NCI-H345 treated with DMSO at 0.1 percent for 48 hours (cell line): ENCODE results near the gene CARHSP1.
"Not testable (repeated sequence)": the region's sequence is repeated elsewhere in the genome, so short reads cannot be mapped to it uniquely, and the experiment has no call there.

Experiments used
- DNase-seq: peaks from one replicate; lab custom pipeline; 2025; ENCODE audit not compliant: unreplicated experiment; lab: John Stamatoyannopoulos, UW

The CARHSP1 gene

GRCh38 chr16:8855972-8856371 lies 12.8 kb downstream of the CARHSP1 start:
- DNase-seq: no peak

DNA sequence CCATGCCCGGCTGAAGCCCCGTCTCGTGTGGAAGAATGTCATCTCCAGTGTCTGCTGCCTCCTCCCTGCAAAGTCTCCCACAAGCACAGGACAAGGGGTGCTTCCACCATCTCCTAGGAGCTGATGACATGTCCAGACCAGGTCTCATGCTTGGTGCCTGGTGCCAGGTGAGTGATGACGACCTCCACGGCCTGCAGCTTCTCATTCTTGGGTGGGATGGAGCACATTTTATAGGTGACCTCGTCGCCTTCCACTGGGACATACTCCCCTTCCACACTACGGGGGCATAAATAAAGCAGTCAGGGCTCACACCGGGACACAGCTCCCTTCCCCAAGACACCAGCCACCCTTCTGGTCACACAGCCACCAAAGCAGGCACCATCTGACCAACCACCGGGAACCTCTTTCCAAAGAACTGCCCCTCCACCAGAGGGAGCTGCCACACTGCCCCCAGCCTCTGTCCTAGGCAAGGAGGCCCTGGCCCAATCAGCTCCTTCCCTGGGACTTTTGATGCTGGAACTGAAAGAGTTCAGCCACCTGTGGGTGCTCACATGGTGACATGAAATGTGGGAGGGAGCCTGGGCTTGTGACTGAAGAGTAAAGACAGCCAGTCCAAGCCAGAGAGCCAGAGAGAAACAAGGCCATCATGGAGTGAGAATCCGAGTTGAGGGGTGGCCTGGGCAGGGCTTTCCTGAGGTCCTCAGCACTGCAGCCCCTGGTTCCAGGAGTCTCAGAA lies 13.6 kb downstream of the CARHSP1 start:
- DNase-seq: no peak

GRCh38 chr16:8854298-8854948 lies 14.4 kb downstream of the CARHSP1 start:
- DNase-seq: no peak

GRCh38 chr16:8853611-8854010 lies 15.2 kb downstream of the CARHSP1 start:
- no peak for DNase-seq

DNA sequence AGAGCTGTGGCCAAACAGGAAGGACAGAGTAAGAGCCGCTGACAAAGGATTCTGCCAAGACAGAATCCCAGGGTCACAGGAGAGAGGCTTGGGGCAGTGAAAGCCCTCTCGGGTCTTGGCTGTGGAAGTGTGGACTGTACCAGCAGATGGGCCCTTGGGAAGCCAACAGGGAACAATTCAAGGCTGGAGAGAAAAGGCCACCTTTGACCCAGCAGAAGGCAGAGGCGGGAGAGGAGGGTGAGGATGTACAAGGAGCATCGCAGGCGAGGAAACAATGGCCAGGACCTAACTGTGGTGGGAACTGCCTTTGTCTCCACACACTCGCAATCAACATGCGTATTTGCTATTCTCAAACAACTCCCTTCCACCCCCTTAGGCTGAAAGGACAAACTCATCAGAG lies 15.7 kb downstream of the CARHSP1 start:
- DNase-seq: no peak

DNA sequence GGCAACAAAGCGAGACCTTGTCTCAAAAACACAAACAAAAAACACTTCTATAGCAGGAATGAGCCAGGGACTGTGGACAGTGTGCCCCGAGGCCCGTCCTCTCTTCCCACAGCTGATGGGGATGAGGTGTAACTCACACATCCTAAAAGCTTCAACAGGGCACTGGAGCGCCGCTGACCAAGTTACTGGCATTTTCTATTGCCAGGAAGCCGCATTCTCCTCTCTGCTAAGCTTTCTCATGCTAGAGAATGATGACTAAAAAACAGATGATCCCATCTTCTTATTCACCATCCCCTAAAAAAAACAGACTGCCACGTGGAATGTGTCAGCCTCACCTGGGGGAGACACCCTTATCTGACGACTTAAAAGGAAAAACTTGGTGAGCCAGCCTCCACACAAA lies 16.3 kb downstream of the CARHSP1 start:
- no peak for DNase-seq

GRCh38 chr16:8851761-8852403 lies 16.9 kb downstream of the CARHSP1 start:
- no peak for DNase-seq

- no peak for DNase-seq
Observed at GRCh38 chr16:8850279-8850885, 18.4 kb downstream of the CARHSP1 start.

- no peak for DNase-seq
Observed at GRCh38 chr16:8849411-8850011, 19.3 kb downstream of the CARHSP1 start.

DNA sequence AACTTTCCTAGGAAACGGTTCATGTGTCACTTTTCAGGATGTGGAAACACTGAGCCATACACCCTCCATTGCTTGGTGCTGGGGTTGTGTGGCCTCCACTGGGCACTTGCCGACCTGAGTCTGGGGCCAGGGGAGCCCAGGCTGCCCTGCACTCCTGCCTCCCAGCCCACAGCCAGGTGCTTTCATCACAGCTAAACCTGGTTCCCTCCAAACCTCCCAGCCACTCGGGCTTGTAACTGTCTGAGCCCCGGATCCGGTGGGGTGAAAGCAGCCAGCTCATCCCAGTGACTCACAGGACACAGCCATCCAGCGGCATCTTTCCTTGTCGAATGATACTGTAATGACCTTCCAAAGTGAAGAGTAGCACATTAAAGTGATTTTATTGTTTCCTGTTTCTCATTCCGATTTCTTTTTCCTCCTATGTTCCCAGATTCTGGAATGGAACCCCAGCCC lies 19.8 kb downstream of the CARHSP1 start:
- DNase-seq: no peak

- no peak for DNase-seq
Observed at GRCh38 chr16:8848231-8848938, 20.4 kb downstream of the CARHSP1 start.

- no peak for DNase-seq
Observed at GRCh38 chr16:8847623-8848022, 21.2 kb downstream of the CARHSP1 start.

GRCh38 chr16:8847145-8847544 lies 21.7 kb downstream of the CARHSP1 start:
- DNase-seq: no peak

GRCh38 chr16:8846401-8846932 lies 22.3 kb downstream of the CARHSP1 start:
- no peak for DNase-seq

DNA sequence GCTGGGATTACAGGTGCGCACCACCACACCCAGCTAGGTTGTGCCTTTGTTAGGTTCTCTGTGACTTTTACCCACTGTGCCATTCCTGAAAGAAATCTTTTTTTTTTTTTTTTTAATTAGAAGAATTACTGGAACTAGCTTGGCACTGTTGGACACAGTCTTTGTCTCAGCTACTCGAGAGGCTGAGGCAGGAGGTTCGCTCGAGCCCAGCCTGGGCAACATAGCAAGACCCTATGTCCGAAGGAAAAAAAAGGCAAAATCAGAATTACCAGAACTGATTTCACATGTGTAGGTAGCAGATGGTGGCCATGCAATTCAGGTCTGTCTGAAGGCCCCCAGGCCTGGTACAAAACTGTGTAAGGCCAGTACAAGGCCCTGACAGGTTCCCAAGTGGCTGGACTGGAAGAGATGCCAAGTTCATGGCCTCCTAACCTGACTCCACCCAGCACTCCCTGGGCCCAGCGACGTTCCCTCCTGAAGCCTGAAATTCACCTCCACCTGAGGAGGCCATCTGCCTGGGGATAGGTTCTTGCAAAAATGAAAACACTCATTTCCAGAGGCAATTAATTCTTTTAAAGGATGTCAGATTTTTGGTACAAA lies 23.0 kb downstream of the CARHSP1 start:
- no peak for DNase-seq

- not testable (repeated sequence) for DNase-seq
Observed at GRCh38 chr16:8843296-8843695, 25.5 kb downstream of the CARHSP1 start.

- DNase-seq: not testable (repeated sequence)
Observed at GRCh38 chr16:8842016-8842415, 26.8 kb downstream of the CARHSP1 start.

- not testable (repeated sequence) for DNase-seq
Observed at GRCh38 chr16:8837594-8837993, 31.2 kb downstream of the CARHSP1 start.

GRCh38 chr16:8836797-8837196 lies 32.0 kb downstream of the CARHSP1 start:
- not testable (repeated sequence) for DNase-seq

GRCh38 chr16:8832717-8833105 lies 36.1 kb downstream of the CARHSP1 start:
- no peak for DNase-seq
